NB4 (cell line): ENCODE measurements around the gene GRID1.

Experiments
- DNase-seq: peaks from one replicate; pipeline ENCODE4 v3.0.0; 2010; ENCODE audit warnings: low read depth
- H3K4me3 ChIP-seq: one replicate; pipeline ENCODE4 v1.5.1; 2011; ENCODE audit warnings: mild to moderate bottlenecking, low read depth, low read length, moderate library complexity
- CTCF ChIP-seq: IDR thresholded peaks from one replicate; pipeline ENCODE4 v1.5.1; 2012; ENCODE audit warnings: low read depth, low read length
- MAX ChIP-seq: IDR thresholded peaks from 2 replicates; pipeline ENCODE4 v1.6.1; 2011; ENCODE audit warnings: low read depth, low read length
- MYC ChIP-seq: IDR thresholded peaks from 2 replicates; pipeline ENCODE4 v1.6.1; 2011; ENCODE audit warnings: low read depth, low read length
- POLR2A ChIP-seq: IDR thresholded peaks from 2 replicates; pipeline ENCODE4 v1.6.1; 2011; ENCODE audit warnings: mild to moderate bottlenecking; ENCODE audit not compliant: insufficient read length; ENCODE audit errors: extremely low read depth

Gene GRID1

DNA sequence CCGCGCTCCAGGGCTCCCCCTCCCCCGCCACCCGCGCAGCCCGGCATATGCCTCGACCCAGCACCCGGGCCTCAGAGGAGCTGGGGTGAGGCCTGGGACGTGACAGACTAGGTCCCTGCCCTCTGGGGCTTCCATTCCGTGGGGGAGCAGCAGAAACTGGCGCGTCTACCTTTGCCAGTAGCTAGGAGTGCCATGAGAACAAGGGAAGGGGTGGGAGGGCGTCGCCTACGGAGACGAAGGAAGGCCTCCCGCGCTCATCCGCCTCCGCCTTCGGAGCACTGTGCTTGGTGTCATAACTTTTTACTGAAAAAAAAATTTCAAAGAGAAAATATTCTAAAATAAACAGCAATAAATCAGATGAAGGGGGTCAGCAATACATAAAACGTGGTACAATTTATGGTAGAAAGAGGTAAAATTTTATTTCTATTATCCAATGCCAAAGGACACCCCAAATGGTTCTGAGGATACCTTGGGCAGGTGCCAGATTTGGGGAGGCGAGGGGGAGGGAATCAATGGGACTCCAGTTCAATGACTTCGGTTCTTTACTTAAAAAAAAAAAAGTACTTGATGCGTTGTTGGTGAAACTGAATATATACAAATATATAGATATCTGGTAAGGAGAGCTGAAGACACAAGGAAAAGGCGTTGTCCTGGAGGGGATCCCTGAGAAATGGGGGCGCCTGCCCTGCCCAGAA is 35.1 kb upstream of the GRID1 start:
- no peak overlapping the region for H3K4me3 ChIP-seq
- TF ChIP-seq CTCF (no peak), MAX (no peak), POLR2A (no peak), MYC (no peak)
- DNase-seq = peak; percentile 25

DNA sequence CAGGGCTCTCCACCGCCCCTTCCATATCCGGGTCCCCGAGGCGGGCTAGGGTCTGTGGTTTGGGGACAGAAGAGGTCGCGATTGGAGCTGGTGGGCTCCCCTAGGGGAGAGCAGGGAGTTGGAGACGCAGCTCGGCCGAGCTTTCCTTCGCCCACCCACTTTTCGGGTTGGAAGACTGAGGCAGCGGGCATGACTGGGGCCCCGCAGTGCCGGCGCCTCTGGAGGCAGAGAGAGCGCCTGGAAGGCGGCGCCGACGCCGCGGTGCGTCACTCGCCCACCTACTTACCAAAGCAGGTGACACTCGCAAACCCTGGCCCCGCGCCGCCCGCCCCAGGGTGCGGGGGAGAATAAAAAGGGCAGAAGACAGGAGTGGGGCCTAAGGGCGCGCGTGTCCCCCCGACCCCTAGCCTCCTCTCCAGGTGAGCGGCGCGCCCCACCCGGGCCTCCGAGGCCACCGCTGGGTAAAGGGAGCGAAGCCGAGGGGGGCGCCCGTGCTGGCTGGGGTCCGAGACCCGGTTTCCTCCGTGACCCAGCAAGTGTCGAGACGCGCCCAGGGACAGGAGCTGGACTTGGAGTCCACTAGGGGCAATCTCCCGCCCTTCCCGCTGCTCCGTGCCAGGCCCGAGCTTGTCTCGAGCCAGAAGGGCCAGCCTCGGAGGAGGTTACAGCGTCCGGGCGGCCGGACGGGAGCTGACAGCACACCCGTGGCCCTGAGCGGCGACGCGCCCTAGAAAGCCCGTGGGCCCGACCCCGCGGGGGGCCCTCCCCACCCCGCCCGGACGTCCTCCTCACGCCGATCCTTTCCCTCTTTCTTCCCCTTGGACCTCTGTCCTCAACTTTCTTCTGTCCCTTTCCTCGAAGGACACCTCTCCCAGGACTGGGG is 34.4 kb upstream of the GRID1 start:
- H3K4me3 ChIP-seq = peak overlapping the region; percentile 50
- DNase-seq = peak; percentile 45
- TF ChIP-seq MYC = no peak
- TF ChIP-seq CTCF = no peak
- no peak for TF ChIP-seq POLR2A
- TF ChIP-seq MAX = no peak

- peak overlapping the region; percentile 50 for H3K4me3 ChIP-seq
- peak; percentile 98 for DNase-seq
- TF ChIP-seq MYC (0 out of 2 replicates have a peak, but pooled peaks have one; percentile 57), CTCF (peak; percentile 90), MAX (peak; percentile 67), POLR2A (peak; percentile 66)
Observed at GRCh38 chr10:86399879-86400704, 33.5 kb upstream of the GRID1 start.

GRCh38 chr10:86399514-86399878 is 32.9 kb upstream of the GRID1 start:
- no peak overlapping the region for H3K4me3 ChIP-seq
- TF ChIP-seq MAX (no peak), CTCF (no peak), POLR2A (no peak), MYC (no peak)
- DNase-seq = no peak

GRCh38 chr10:86397120-86397519 is 30.5 kb upstream of the GRID1 start:
- DNase-seq = no peak
- no peak overlapping the region for H3K4me3 ChIP-seq
- TF ChIP-seq CTCF = no peak
